ENCODE results near the gene THOC7. TPM values are rescaled to one million over a fixed set of nuclear protein-coding genes. Genes with fewer than 3 reads are reported as not detected.

THOC7 gene
- total RNA-seq, 2 donors from 2014 or later: 61.9 to 76.6 TPM

DNA sequence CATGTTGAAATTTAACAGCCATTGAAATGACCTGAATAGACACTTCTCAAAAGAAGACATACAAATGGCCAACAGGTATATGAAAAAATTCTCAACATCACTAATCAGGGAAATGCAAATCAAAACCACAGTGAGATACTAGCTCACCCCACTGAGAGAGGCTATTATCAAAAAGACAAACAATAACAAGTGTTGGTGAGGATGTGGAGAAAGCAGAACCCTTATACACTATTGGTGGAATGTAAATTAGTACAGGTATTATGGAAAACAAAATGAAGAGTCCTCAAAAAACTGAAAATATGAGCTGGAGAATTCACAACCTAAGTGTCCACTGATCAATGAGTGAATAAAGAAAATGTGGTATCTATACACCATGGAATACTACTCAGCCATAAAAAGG is 21.5 kb downstream of the THOC7 start:
- no peaks in the 10 kb centered on the region for H3K4me1 ChIP-seq
- no peak overlapping the region for H3K9ac ChIP-seq (ENCODE audit: low read depth in 2 of 2, low read length in 2 of 2)
- intact Hi-C loops (cut with DNase I): no loop called here
- TF ChIP-seq, protein P1, sequence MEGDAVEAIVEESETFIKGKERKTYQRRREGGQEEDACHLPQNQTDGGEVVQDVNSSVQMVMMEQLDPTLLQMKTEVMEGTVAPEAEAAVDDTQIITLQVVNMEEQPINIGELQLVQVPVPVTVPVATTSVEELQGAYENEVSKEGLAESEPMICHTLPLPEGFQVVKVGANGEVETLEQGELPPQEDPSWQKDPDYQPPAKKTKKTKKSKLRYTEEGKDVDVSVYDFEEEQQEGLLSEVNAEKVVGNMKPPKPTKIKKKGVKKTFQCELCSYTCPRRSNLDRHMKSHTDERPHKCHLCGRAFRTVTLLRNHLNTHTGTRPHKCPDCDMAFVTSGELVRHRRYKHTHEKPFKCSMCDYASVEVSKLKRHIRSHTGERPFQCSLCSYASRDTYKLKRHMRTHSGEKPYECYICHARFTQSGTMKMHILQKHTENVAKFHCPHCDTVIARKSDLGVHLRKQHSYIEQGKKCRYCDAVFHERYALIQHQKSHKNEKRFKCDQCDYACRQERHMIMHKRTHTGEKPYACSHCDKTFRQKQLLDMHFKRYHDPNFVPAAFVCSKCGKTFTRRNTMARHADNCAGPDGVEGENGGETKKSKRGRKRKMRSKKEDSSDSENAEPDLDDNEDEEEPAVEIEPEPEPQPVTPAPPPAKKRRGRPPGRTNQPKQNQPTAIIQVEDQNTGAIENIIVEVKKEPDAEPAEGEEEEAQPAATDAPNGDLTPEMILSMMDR (IDR thresholded peaks at IDR 0.05): no peak
- no peak for DNase-seq
- no peak overlapping the region for H3K27ac ChIP-seq
- no peaks in the 10 kb centered on the region for H3K27me3 ChIP-seq
- H3K4me3 ChIP-seq: no peak overlapping the region
- no peaks in the 10 kb centered on the region for H3K36me3 ChIP-seq
- H3K9me3 ChIP-seq: no peaks in the 10 kb centered on the region

DNA sequence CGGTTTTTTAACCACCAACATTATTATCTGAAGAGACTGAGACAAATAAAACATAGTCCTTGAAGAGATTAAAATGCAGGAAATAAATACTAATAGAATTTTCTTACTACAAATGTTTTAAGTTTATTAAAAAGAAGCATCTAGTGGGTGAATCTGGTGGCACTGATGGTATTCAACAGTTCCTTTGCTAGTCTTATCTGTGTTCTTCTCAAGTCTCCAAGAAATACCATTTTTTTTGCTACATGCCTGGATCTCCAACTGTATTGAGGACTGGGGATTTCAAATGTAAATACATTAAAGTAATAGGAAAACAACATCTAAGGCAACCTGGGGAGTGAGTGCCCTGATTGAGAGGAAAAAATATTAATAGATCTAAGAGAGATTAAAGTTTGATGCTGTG is 21.9 kb downstream of the THOC7 start:
- Histone ChIP-seq H3K9me3 (no peaks in the 10 kb centered on the region), H3K36me3 (no peaks in the 10 kb centered on the region), H3K27me3 (no peaks in the 10 kb centered on the region), H3K4me1 (no peaks in the 10 kb centered on the region), H3K9ac (ENCODE audit: low read depth in 2 of 2, low read length in 2 of 2) (no peak overlapping the region), H3K27ac (no peak overlapping the region), H3K4me3 (no peak overlapping the region)
- TF ChIP-seq, protein P1 (IDR thresholded peaks at IDR 0.05): no peak
- DNase-seq: no peak
- intact Hi-C loops (cut with DNase I): no loop called here

DNA sequence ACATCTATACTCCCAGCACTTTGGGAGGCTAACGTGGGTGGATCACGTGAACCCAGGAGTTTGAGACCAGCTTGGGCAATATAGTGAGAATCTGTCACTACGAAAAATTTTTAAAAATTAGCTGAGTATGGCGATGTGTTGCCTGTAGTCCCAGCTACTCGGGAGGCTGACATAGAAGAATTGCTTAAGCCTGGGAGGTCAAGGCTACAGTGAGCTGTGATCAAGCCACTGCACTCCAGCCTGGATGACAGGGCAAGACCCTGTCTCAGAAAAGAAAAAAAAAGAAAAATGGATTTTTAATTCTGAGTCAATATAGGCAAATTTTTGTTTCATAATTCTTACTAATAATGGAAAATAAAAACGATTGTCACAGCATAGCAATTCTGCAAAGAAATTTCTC is 31.2 kb downstream of the THOC7 start:
- H3K36me3 ChIP-seq: no peaks in the 10 kb centered on the region
- no peaks in the 10 kb centered on the region for H3K4me1 ChIP-seq
- H3K9ac ChIP-seq (ENCODE audit: low read depth in 2 of 2, low read length in 2 of 2): no peak overlapping the region
- DNase-seq: no peak
- no peak overlapping the region for H3K4me3 ChIP-seq
- intact Hi-C loops (cut with DNase I): no loop called here
- TF ChIP-seq, protein P1 (IDR thresholded peaks at IDR 0.05): no peak
- H3K27me3 ChIP-seq: no peaks in the 10 kb centered on the region
- H3K27ac ChIP-seq: no peak overlapping the region
- no peaks in the 10 kb centered on the region for H3K9me3 ChIP-seq

DNA sequence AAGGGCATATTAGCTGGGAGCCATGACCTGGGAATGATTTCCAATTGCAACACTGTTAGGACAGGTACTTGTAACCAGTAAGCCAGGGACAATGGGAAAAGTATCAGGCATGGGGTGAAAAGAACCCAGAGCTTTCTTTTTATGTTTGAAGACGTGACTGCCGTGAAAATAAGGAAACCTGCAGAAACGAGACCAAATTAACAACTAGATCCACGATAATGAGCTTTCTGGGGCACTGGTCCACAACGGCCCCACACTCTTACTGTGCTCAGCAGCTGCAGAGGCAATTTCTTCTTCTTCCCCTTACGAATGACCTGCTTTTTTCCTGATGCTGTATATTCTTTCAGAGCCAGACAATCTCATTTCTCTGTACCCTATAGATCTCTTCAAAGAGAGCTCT is 33.1 kb downstream of the THOC7 start:
- intact Hi-C loops (cut with DNase I): no loop called here
- no peak overlapping the region for H3K27ac ChIP-seq
- no peak overlapping the region for H3K4me3 ChIP-seq
- H3K9me3 ChIP-seq: no peaks in the 10 kb centered on the region
- H3K4me1 ChIP-seq: no peaks in the 10 kb centered on the region
- TF ChIP-seq, protein P1 (IDR thresholded peaks at IDR 0.05): no peak
- H3K36me3 ChIP-seq: no peaks in the 10 kb centered on the region
- no peaks in the 10 kb centered on the region for H3K27me3 ChIP-seq
- no peak for DNase-seq
- H3K9ac ChIP-seq (ENCODE audit: low read depth in 2 of 2, low read length in 2 of 2): no peak overlapping the region

DNA sequence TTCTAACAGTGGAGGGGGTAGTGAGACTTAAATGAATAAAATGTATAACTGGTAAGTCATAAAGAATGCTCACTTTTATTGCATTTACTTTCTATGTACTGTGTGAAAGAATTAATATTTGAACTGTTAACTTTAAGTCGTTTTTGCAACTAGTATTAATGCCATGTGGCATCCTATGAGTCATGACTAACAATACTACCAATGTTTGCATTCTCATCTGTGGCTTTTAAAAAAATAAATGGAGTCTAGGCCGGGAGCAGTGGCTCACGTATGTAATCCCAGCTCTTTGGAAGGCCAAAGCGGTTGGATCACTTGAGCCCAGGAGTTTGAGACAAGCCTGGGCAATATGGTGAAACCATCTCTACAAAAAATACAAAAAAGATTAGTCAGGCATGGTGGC is 39.3 kb downstream of the THOC7 start:
- Histone ChIP-seq H3K27ac (no peak overlapping the region), H3K9me3 (no peaks in the 10 kb centered on the region), H3K4me1 (no peaks in the 10 kb centered on the region), H3K27me3 (no peaks in the 10 kb centered on the region), H3K4me3 (no peak overlapping the region), H3K9ac (ENCODE audit: low read depth in 2 of 2, low read length in 2 of 2) (no peak overlapping the region), H3K36me3 (no peaks in the 10 kb centered on the region)
- intact Hi-C loops (cut with DNase I): no loop called here
- TF ChIP-seq, protein P1 (IDR thresholded peaks at IDR 0.05): no peak
- DNase-seq: no peak

DNA sequence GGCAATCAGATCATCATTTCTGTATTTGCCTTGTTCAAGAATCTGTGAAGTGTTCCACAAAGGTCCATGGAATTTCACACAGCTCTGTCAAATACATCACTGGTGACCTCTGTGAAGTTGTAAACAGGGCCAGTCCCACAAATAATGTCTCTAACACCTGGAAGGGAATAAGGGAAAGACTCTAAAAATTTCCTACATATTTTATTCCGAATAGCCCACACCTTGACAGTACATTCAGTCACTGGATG is 44.5 kb downstream of the THOC7 start, which contains the start of gene C3orf49:
C3orf49 (plus strand) TSS at position 149 of the 248 bp plus-strand sequence. CDS start 173 bp downstream, outside the sequence.
- intact Hi-C loops (cut with DNase I): loop anchor here (2.0 kb wide), 1 partner anchor 468 kb away; no protein-coding TSS in a partner anchor
- TF ChIP-seq, protein P1 (IDR thresholded peaks at IDR 0.05): no peak
- DNase-seq: no peak
- Histone ChIP-seq H3K4me1 (no peaks in the 10 kb centered on the region), H3K27me3 (no peaks in the 10 kb centered on the region), H3K9me3 (no peaks in the 10 kb centered on the region), H3K27ac (no peak within 1 kb of the TSS), H3K36me3 (no peaks in the 10 kb centered on the region), H3K4me3 (no peak within 1 kb of the TSS), H3K9ac (ENCODE audit: low read depth in 2 of 2, low read length in 2 of 2) (no peak within 1 kb of the TSS)
